SK-N-MC (cell line): ENCODE data around the gene DCTN2.
"Not testable (repeated sequence)": the region's sequence is repeated elsewhere in the genome, so short reads cannot be mapped to it uniquely, and the experiment has no call there.

Source experiments
- DNase-seq: peaks from one replicate; pipeline ENCODE4 v3.0.0-alpha.2; 2011; ENCODE audit warnings: low read depth, low spot score
- H3K27ac ChIP-seq: fragments of 200-600 bp; sonication (generic); 2 replicates; pipeline ENCODE4 v1.5.1; 2016; ENCODE audit warnings: mixed run types
- H3K36me3 ChIP-seq: fragments of 200-600 bp; sonication (generic); 2 replicates; pipeline ENCODE4 v1.6.1; 2017; ENCODE audit warnings: antibody characterized with exemption, low read length, mixed read lengths; ENCODE audit not compliant: insufficient read depth
- H3K4me3 ChIP-seq: fragments of 200-600 bp; sonication (generic); 2 replicates; pipeline ENCODE4 v1.5.1; 2016
- H3K9ac ChIP-seq: fragments of 200-600 bp; sonication (generic); 2 replicates; pipeline ENCODE4 v1.8.0; 2017; ENCODE audit warnings: mixed run types, mixed read lengths; ENCODE audit not compliant: insufficient read length
- H3K9me3 ChIP-seq: fragments of 200-600 bp; sonication (generic); 2 replicates; pipeline ENCODE4 v1.6.1; 2017; ENCODE audit warnings: low read depth, mild to moderate bottlenecking, antibody characterized with exemption, low read length, moderate library complexity, mixed read lengths
- EZH2 ChIP-seq: fragments of 200-600 bp; sonication (generic); IDR thresholded peaks from one replicate; pipeline ENCODE4 v1.6.1; 2017; ENCODE audit warnings: antibody characterized with exemption
- FOXP2 ChIP-seq: optimal IDR thresholded peaks from 2 replicates; pipeline ENCODE3; 2011; ENCODE audit warnings: mild to moderate bottlenecking, moderate library complexity; ENCODE audit not compliant: insufficient read depth; ENCODE audit errors: extremely low read length, control extremely low read depth
- POLR2AphosphoS5 ChIP-seq: IDR thresholded peaks from 2 replicates; pipeline ENCODE4 v1.6.1; 2012; ENCODE audit warnings: mild to moderate bottlenecking, low read depth, low read length, borderline replicate concordance

Gene DCTN2

DNA sequence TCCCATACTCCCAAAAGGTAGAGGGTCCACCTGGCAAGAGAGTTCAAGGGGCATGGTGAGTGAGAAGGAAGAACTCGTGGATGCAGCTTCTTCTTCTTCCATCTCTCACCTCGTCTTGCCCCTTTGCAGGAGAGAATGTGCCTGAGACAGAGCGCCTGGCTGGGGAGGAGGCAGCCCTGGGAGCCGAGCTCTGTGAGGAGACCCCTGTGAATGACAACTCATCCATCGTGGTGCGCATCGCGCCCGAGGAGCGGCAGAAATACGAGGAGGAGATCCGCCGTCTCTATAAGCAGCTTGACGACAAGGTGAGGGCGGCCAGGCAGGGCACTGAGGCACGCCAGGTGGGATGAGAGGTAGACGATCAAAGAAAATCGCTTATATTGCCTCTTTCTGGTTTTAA lies 22.9 kb upstream of the DCTN2 start:
- no peak for DNase-seq
- H3K9ac ChIP-seq: no peak overlapping the region
- no peak overlapping the region for H3K4me3 ChIP-seq
- no peak overlapping the region for H3K27ac ChIP-seq
- H3K36me3 ChIP-seq: no peaks in the 10 kb centered on the region
- H3K9me3 ChIP-seq: no peaks in the 10 kb centered on the region
- TF ChIP-seq FOXP2: no peak
- no peak for TF ChIP-seq EZH2
- no peak for TF ChIP-seq POLR2AphosphoS5

GRCh38 chr12:57568838-57569237 lies 21.8 kb upstream of the DCTN2 start:
- Histone ChIP-seq H3K9me3 (no peaks in the 10 kb centered on the region), H3K4me3 (no peak overlapping the region), H3K9ac (no peak overlapping the region), H3K36me3 (no peaks in the 10 kb centered on the region), H3K27ac (no peak overlapping the region)
- TF ChIP-seq EZH2 (no peak), POLR2AphosphoS5 (no peak)
- no peak for DNase-seq

- Histone ChIP-seq H3K27ac (no peak overlapping the region), H3K9me3 (no peaks in the 10 kb centered on the region), H3K36me3 (no peaks in the 10 kb centered on the region), H3K9ac (no peak overlapping the region), H3K4me3 (no peak overlapping the region)
- TF ChIP-seq POLR2AphosphoS5 (no peak), FOXP2 (no peak), EZH2 (no peak)
- no peak for DNase-seq
Measured at GRCh38 chr12:57564178-57564740, 17.3 kb upstream of the DCTN2 start.

GRCh38 chr12:57563358-57563757 lies 16.4 kb upstream of the DCTN2 start:
- DNase-seq: no peak
- no peaks in the 10 kb centered on the region for H3K9me3 ChIP-seq
- no peaks in the 10 kb centered on the region for H3K36me3 ChIP-seq
- no peak overlapping the region for H3K9ac ChIP-seq
- H3K4me3 ChIP-seq: no peak overlapping the region
- TF ChIP-seq EZH2: no peak
- no peak for TF ChIP-seq POLR2AphosphoS5
- no peak for TF ChIP-seq FOXP2
- no peak overlapping the region for H3K27ac ChIP-seq

DNA sequence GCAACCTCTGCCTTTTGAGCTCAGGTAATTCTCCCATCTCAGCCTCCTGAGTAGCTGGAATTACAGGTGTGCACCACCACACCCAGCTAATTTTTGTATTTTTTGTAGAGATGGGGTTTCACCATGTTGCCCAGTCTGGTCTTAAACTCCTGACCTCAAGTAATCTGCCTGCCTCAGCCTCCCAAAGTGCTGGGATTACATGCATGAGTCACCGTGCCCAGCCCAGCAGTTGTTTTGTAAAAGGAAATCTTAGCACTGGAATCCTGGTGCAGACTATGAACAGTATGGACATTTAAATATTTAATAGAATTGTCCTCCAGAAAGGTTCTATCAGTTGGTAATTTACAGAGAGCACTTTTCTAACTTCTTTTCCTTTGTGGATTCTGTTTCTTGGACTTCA lies 14.1 kb upstream of the DCTN2 start:
- H3K36me3 ChIP-seq, H3K27ac ChIP-seq, H3K4me3 ChIP-seq, H3K9ac ChIP-seq, H3K9me3 ChIP-seq, DNase-seq: not testable (repeated sequence)

DNA sequence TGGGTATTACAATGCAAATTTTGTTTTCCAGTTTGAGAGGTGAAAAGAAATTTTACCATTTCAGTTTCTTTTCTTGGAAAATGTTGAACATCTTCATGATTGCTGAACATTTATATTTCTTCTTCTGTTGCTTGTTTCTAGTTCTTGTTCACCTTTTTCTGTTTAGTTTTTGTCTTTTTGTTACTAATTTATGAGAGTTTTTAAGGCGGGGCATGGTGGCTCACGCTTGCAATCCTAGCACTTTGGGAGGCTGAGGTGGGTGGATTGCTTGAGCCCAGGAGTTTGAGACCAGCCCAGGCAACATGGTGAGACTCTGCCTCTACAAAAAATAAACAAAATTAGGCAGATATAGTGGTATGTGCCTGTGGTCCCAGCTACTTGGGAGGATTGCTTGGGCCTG lies 13.5 kb upstream of the DCTN2 start:
- DNase-seq: no peak
- H3K9ac ChIP-seq: no peak overlapping the region
- TF ChIP-seq POLR2AphosphoS5: no peak
- no peak for TF ChIP-seq EZH2
- TF ChIP-seq FOXP2: no peak

GRCh38 chr12:57558864-57559263 lies 11.9 kb upstream of the DCTN2 start:
- H3K36me3 ChIP-seq: no peaks in the 10 kb centered on the region

More for the DNA sequence above, 13.5 kb upstream of the DCTN2 start:
- Histone ChIP-seq H3K27ac (no peak overlapping the region), H3K4me3 (no peak overlapping the region), H3K36me3 (no peaks in the 10 kb centered on the region), H3K9me3 (no peaks in the 10 kb centered on the region)

DNA sequence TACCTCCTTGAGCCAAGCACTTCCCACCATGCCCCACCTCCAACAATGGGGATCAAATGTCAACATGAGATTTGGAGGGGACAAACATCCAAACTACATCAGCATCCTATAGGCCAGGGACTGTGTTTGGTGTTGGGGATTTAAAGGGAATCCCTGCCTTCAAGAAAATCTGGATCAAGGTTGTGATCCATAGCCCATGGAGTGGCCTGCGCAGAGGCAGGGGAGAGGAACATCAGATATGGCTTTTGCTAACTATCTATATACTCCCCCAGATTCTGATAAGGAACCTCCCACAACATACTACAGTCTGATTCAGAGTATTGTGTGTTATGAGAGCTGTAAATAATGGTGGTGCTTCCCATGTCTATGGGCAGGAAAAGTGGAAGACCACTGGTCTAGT lies 7.9 kb upstream of the DCTN2 start:
- H3K27ac ChIP-seq: no peak overlapping the region
- TF ChIP-seq FOXP2 (no peak), EZH2 (no peak), POLR2AphosphoS5 (no peak)
- no peak overlapping the region for H3K9ac ChIP-seq
- no peak for DNase-seq
- H3K9me3 ChIP-seq: no peaks in the 10 kb centered on the region
- H3K36me3 ChIP-seq: no peaks in the 10 kb centered on the region
- no peak overlapping the region for H3K4me3 ChIP-seq

More at GRCh38 chr12:57558864-57559263, 11.9 kb upstream of the DCTN2 start:
- TF ChIP-seq FOXP2 (no peak), EZH2 (no peak), POLR2AphosphoS5 (no peak)
- no peak overlapping the region for H3K9ac ChIP-seq
- H3K4me3 ChIP-seq: no peak overlapping the region
- DNase-seq: no peak
- H3K9me3 ChIP-seq: no peaks in the 10 kb centered on the region
- no peak overlapping the region for H3K27ac ChIP-seq

- no peak for DNase-seq
- Histone ChIP-seq H3K4me3 (no peak overlapping the region), H3K27ac (no peak overlapping the region), H3K9ac (no peak overlapping the region), H3K36me3 (no peaks in the 10 kb centered on the region), H3K9me3 (no peaks in the 10 kb centered on the region)
- no peak for TF ChIP-seq POLR2AphosphoS5
- no peak for TF ChIP-seq EZH2
- TF ChIP-seq FOXP2: no peak
Measured at GRCh38 chr12:57554453-57554852, 7.5 kb upstream of the DCTN2 start.
